ENCODE data around the gene TBCE. TPM values are rescaled to one million over a fixed set of nuclear protein-coding genes. Genes with fewer than 3 reads are reported as not detected.

Gene TBCE
- total RNA-seq, 4 donors from 2014 or later = 19.3 to 33.9 (median 26.8) TPM

- no peaks in the 10 kb centered on the region for H3K9me3 ChIP-seq
- TF ChIP-seq CTCF (IDR thresholded peaks at IDR 0.05) = no peak
- TF ChIP-seq EP300 (IDR thresholded peaks at IDR 0.05) = no peak
- TF ChIP-seq POLR2A (IDR thresholded peaks at IDR 0.05) = no peak
- H3K4me3 ChIP-seq = peak overlapping the region in 1 of 4 donors; percentile 17
- peaks cover 0 to 70% (median 27%) of the 10 kb centered on the region in 4 donors for H3K4me1 ChIP-seq
- no peaks in the 10 kb centered on the region for H3K36me3 ChIP-seq
- no peak for DNase-seq (ENCODE audit: low spot score in 2 of 2)
- H3K27me3 ChIP-seq = no peaks in the 10 kb centered on the region
- WGBS, 2 donors = 24% methylated on average over 3 of the region's 3 CpGs
- H3K27ac ChIP-seq = peak overlapping the region in 1 of 4 donors; percentile 3
Measured at GRCh38 chr1:235325139-235325538, 42.1 kb upstream of the TBCE start.

- Histone ChIP-seq H3K27me3 (no peaks in the 10 kb centered on the region), H3K36me3 (no peaks in the 10 kb centered on the region), H3K4me3 (peak overlapping the region in 1 of 4 donors; percentile 88), H3K27ac (peak overlapping the region in 2 of 4 donors; percentile 98 to 99), H3K4me1 (peaks cover 0 to 73% (median 34%) of the 10 kb centered on the region in 4 donors), H3K9me3 (no peaks in the 10 kb centered on the region)
- no peak for DNase-seq (ENCODE audit: low spot score in 2 of 2)
- WGBS, 2 donors = 19 to 22% methylated on average over 2 of the region's 2 CpGs
- TF ChIP-seq POLR2A (IDR thresholded peaks at IDR 0.05) (no peak), EP300 (IDR thresholded peaks at IDR 0.05) (no peak)
Measured at GRCh38 chr1:235325854-235326253, 41.4 kb upstream of the TBCE start.

- peak overlapping the region; percentile 66 to 98 (median 92) for H3K4me3 ChIP-seq
- H3K36me3 ChIP-seq = no peaks in the 10 kb centered on the region
- peak in 1 of 2 donors; percentile 23 for DNase-seq (ENCODE audit: low spot score in 2 of 2)
- peak in 1 of 2 donors; percentile 43 for TF ChIP-seq EP300 (IDR thresholded peaks at IDR 0.05)
- no peak for TF ChIP-seq POLR2A (IDR thresholded peaks at IDR 0.05)
- no peaks in the 10 kb centered on the region for H3K27me3 ChIP-seq
- H3K27ac ChIP-seq = peak overlapping the region; percentile 93 to 99 (median 98)
- H3K9me3 ChIP-seq = no peaks in the 10 kb centered on the region
- peaks cover 0 to 75% (median 41%) of the 10 kb centered on the region in 4 donors for H3K4me1 ChIP-seq
- 0 to 1% methylated on average over 20 to 29 of the region's 78 CpGs for whole genome bisulfite sequencing, 2 donors
Measured at GRCh38 chr1:235326719-235327558, 40.3 kb upstream of the TBCE start.

GRCh38 chr1:235327559-235328270 lies 39.5 kb upstream of the TBCE start, which contains the start of gene ARID4B:
ARID4B (minus strand) TSS chr1:235328179; CDS start chr1:235326919, 1,260 bp downstream.
- H3K4me1 ChIP-seq = peaks cover 0 to 75% (median 44%) of the 10 kb centered on the region in 4 donors
- H3K9me3 ChIP-seq = no peaks in the 10 kb centered on the region
- peak in 1 of 2 donors; percentile 67 for DNase-seq (ENCODE audit: low spot score in 2 of 2)
- H3K27ac ChIP-seq = peak within 1 kb of the TSS; percentile 93 to 99 (median 98)
- no peaks in the 10 kb centered on the region for H3K27me3 ChIP-seq
- TF ChIP-seq POLR2A (IDR thresholded peaks at IDR 0.05) (peak; percentile 69 to 73), EP300 (IDR thresholded peaks at IDR 0.05) (peak in 1 of 2 donors; percentile 53), CTCF (IDR thresholded peaks at IDR 0.05) (no peak)
- peak within 1 kb of the TSS; percentile 66 to 98 (median 92) for H3K4me3 ChIP-seq
- WGBS, 2 donors = 0 to 1% methylated on average over 24 to 43 of the region's 58 CpGs
- no peaks in the 10 kb centered on the region for H3K36me3 ChIP-seq

GRCh38 chr1:235328271-235329138 lies 38.7 kb upstream of the TBCE start, which contains the start of gene GGPS1:
GGPS1 (plus strand) TSS chr1:235328570; CDS start chr1:235335265, 6,695 bp downstream.
- peak within 1 kb of the TSS; percentile 93 to 99 (median 98) for H3K27ac ChIP-seq
- DNase-seq (ENCODE audit: low spot score in 2 of 2) = peak; percentile 95 to 96
- peak within 1 kb of the TSS; percentile 66 to 98 (median 92) for H3K4me3 ChIP-seq
- H3K27me3 ChIP-seq = no peaks in the 10 kb centered on the region
- TF ChIP-seq POLR2A (IDR thresholded peaks at IDR 0.05) = peak; percentile 93 to 95
- peak; percentile 32 to 100 for TF ChIP-seq EP300 (IDR thresholded peaks at IDR 0.05)
- TF ChIP-seq CTCF (IDR thresholded peaks at IDR 0.05) = peak in 2 of 5 experiments; percentile 4 to 27
- H3K36me3 ChIP-seq = no peaks in the 10 kb centered on the region
- peaks cover 0 to 75% (median 46%) of the 10 kb centered on the region in 4 donors for H3K4me1 ChIP-seq
- 0 to 1% methylated on average over 54 of the region's 54 CpGs for WGBS, 2 donors
- H3K9me3 ChIP-seq = no peaks in the 10 kb centered on the region
